CD4-positive, alpha-beta T cell treated with Interleukin-10 for 1 hour (primary cell): ENCODE results near the gene HOXA7.
A peak's percentile ranks its signal among the peaks of the same experiment; 100 is the strongest.

Source experiments
- DNase-seq: peaks from one replicate; pipeline ENCODE4 v3.0.0-alpha.2; 2020

HOXA7 gene

GRCh38 chr7:27158436-27159265 is 2.2 kb upstream of the HOXA7 start:
- no peak for DNase-seq

GRCh38 chr7:27157702-27158431 is 1.4 kb upstream of the HOXA7 start:
- no peak for DNase-seq

- DNase-seq: no peak
Measured at GRCh38 chr7:27156916-27157701, 634 bp upstream of the HOXA7 start.

GRCh38 chr7:27155816-27156507 is 513 bp downstream of the HOXA7 start:
- DNase-seq: no peak

- DNase-seq: no peak
Measured at GRCh38 chr7:27154901-27155815, 1.3 kb downstream of the HOXA7 start.

- no peak for DNase-seq
Measured at GRCh38 chr7:27154369-27154768, 2.1 kb downstream of the HOXA7 start.

GRCh38 chr7:27153526-27153925 is 2.9 kb downstream of the HOXA7 start:
- no peak for DNase-seq

- DNase-seq: no peak
Measured at GRCh38 chr7:27152816-27153442, 3.5 kb downstream of the HOXA7 start.

GRCh38 chr7:27151931-27152815 is 4.3 kb downstream of the HOXA7 start, which contains the start of gene HOXA3:
HOXA3 (minus strand) TSS chr7:27152583; CDS start chr7:27110640, 41,943 bp downstream.
- DNase-seq: no peak

GRCh38 chr7:27151341-27151930 is 5.0 kb downstream of the HOXA7 start:
- no peak for DNase-seq

GRCh38 chr7:27150568-27151340 is 5.7 kb downstream of the HOXA7 start:
- DNase-seq: peak; percentile 66

- no peak for DNase-seq
Measured at GRCh38 chr7:27149842-27150567, 6.5 kb downstream of the HOXA7 start.

- DNase-seq: no peak
Measured at GRCh38 chr7:27148756-27149641, 7.5 kb downstream of the HOXA7 start.

- DNase-seq: no peak
Measured at GRCh38 chr7:27148031-27148755, 8.3 kb downstream of the HOXA7 start.

- no peak for DNase-seq
Measured at GRCh38 chr7:27147199-27148030, 9.1 kb downstream of the HOXA7 start, which contains the start of gene HOXA6. HOXA6 (minus strand) TSS chr7:27147774; CDS start chr7:27147749, 25 bp downstream.
